NOMO-1 (cell line): ENCODE results near the gene SDCCAG8.
A peak's percentile ranks its signal among the peaks of the same experiment; 100 is the strongest.

Experiments
- DNase-seq, 2 experiments: peaks; one replicate each; lab custom pipeline; 2025; ENCODE audit not compliant: unreplicated experiment in 2 of 2; lab: John Stamatoyannopoulos, UW

Gene SDCCAG8

GRCh38 chr1:243378669-243379068 lies 122.8 kb downstream of the SDCCAG8 start:
- DNase-seq: no peak

DNA sequence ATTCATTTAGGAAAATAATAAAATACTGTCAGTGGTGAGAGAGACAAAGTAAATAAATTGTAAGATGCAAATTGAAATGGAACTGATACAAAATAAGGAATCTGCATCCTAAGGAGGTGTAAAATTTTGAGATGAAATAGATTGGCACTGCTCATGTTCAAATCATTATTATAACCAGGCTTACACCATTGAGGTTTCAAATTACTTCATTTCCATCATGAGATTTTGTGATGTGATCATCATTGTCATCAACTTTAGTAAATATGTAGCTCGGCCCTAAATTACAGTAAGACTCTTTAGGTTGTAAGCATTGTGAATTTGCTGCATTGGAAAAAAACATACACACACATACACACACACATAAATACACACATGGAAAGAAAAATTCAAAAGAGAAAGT lies 123.4 kb downstream of the SDCCAG8 start:
- DNase-seq: no peak

DNA sequence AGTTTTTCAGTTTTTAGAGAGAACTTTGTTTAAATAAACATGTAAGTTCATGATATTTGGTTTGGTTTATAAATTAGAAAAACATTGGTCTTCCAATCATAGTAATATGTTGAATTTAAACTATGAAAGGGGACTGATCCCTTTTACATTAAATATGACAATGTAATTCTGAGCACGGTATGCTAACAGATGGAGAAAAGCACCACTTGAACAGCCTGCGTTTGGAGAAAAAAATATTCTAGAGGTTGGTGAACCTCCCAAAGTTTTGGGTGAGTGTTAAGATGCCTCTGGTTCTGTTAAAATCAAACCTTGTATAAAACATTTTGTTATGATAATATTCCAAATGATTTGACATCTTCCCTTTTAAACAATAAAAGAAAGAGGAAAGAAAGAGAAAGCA lies 123.9 kb downstream of the SDCCAG8 start:
- no peak for DNase-seq

GRCh38 chr1:243388276-243388675 lies 132.4 kb downstream of the SDCCAG8 start:
- DNase-seq: no peak

- DNase-seq: no peak
These were observed 134.4 kb downstream of the SDCCAG8 start for GRCh38 chr1:243390162-243390791.

DNA sequence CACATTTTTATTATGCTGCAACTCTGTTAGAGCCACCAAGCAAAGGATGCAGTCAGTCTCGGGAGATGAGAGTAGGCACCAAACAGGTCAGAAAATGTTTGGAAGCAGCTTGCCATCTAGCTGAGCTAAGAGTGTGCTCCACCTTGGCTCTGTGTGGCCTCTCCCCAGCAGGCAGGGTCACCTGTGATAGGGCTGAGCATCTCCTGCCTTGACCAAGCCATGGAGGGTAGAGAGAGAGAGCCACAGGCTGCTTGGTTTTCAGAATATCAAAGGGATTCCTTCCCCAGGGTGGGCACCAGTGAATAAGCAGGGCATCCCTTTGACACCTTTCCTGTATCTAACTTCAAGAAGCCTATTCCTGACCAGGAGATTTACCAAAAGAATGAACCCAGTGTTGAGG lies 135.5 kb downstream of the SDCCAG8 start:
- DNase-seq: no peak

DNA sequence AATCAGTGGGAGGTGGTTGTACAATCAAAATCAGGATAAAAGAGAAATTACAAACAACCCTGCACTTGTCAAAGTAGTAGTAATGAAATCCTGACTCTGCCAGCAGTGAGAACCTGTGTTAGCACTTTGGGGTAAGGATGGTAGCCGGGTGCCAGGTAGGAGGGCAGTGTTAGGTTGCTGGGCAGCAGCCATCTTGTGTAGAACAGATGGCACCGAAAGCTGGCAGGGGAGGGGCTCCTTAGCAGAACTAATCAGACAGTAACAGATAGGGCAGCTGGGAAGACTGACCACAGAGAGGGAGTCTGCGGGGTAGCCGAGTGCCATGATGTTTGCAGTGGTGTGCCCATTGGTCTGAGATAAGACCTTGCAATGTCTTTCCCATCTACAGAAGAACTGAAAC lies 137.3 kb downstream of the SDCCAG8 start:
- no peak for DNase-seq

DNA sequence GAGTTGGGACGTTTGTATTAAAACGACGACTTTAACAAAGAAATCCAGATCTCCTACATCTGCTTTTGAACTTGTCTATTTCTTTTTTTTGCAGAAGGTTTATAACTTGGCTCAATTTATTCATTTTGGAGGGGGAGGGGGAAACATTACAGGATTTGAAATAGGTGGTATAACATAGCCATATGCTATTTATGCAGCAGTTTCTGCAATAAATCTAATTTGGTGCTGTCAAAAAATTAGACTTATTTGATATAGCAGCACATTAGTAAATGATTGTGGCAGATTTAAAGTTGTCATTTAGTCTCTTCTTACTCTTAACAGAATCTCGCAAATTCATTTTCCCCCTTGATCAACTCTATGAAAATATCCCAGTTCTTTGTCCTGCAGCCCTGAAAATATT lies 138.2 kb downstream of the SDCCAG8 start:
- no peak for DNase-seq

- DNase-seq: no peak
These were observed 139.0 kb downstream of the SDCCAG8 start for GRCh38 chr1:243394601-243395464.

DNA sequence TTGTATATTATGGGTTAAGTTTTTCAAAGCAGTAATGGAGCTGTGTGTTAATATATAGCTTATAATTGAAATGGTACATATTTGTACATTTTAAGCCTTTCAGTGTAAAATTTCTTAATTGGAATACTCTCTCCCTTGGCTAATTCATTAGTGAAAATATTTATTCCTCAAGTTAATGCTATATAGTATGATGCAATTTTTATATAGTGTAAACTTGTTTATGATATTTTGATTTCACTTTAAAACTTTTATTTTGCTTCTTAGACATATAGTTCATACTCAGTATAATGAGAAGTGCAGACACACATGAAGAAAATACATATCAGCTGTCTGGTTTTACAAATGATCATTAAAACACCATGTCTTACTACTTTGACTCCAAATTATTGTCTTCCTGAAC lies 140.6 kb downstream of the SDCCAG8 start:
- no peak for DNase-seq

DNA sequence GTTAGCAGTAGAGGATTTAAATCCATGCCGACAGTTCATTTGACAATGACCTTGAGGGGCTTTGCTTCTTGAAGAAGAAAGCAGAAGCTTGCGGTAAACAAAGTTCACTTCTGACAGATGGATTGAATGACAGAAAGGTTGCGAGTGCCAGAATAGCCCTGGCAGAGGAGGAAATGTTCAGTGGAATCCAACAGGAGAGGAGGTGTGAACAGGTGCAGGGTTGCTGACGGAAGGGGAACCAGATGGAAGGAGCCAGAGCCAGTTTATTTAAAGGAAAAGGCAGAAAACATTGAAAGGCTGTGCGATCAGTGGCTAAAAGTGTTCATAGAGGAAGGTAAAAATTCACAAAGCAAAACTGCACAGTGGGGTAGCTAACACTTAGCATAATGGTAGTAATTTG lies 141.0 kb downstream of the SDCCAG8 start:
- DNase-seq: no peak

GRCh38 chr1:243397613-243398321 lies 141.9 kb downstream of the SDCCAG8 start:
- no peak for DNase-seq

DNA sequence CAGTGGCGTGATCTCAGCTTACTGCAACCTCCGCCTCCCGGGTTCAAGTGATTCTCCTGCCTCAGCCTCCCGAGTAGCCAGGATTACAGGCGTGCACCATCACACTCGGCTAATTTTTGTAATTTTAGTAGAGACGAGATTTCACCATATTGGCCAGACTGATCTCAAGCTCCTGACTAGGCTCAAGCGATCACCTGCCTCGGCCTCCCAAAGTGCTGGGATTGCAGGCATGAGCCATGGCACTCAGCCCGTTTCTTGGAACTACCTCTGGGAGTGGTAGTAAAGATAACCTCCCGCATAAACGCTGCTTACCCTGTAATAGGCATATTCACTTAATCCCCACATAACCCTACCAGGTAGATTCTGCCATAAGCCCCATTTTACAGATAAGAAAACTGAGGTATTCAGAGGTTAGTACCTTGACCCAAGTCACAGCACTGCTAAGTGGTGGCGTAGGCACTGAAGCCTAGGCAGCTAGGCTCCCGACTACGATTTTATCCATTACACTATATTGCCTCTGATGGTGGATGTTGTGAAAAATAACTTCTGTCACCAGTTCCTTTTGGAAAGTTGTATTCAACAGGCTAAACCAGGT lies 143.8 kb downstream of the SDCCAG8 start:
- no peak for DNase-seq

DNA sequence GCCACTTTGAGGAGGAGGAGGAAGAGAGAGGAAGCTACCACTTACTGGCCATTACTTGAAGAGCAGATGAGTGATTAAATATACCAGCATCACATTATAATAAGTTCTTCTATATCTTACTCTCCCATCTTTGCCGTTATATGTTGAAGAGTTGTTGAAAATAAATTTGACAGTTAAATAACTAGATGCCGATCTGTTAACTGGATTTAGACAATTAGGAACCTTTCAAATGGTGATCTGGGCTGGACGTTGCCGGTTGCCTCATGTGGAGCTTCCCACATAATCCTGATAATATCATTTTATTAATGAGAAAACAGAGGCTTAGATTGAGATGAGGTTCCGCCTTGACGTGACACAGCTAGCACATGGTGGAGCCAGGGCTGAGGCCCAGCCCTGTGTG lies 147.0 kb downstream of the SDCCAG8 start:
- no peak for DNase-seq

DNA sequence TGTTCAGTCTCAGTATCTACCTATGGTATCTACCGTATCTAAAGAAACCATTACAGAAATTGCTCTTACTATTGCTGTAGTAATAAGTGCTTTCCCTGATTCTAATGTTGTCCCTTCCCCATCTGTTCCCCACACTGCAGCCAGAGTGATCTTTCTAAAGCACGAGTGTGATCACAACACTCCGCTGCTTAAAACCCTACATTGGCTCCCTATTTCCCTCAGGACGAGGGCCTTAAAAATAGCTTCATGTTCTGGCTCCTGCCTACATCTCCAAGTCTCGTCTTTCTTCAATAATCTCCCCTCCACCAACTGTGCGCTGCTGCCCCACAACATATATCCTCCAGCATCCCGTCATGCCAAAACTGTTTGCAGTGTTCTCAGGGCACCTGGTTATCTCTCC lies 150.6 kb downstream of the SDCCAG8 start:
- DNase-seq: no peak

GRCh38 chr1:243407284-243408018 lies 151.6 kb downstream of the SDCCAG8 start:
- peak in 1 of 2 experiments; percentile 30 for DNase-seq

DNA sequence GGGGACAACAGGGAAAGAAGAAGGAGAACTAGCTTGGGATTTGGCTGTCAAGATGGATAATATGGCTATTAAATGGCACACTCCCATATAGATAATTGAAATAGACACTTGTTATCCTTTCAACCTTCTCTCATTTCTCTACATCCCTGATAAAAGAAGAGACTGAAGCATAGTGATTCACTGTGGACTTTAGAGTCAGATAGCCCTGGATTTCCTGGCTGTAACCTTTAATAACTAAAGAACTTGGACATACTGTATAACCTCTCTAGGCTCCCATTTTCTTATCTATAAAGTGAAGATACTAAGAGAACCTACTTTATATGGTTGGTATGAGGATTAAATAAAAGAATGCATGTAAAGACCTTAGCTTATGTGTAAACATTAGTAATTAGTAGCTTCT lies 152.6 kb downstream of the SDCCAG8 start:
- DNase-seq: no peak

- no peak for DNase-seq
These were observed 153.4 kb downstream of the SDCCAG8 start for GRCh38 chr1:243409284-243409683.

GRCh38 chr1:243411472-243411871 lies 155.6 kb downstream of the SDCCAG8 start:
- no peak for DNase-seq

- DNase-seq: no peak
These were observed 157.8 kb downstream of the SDCCAG8 start for GRCh38 chr1:243413431-243414151.
